Smooth muscle cell (in vitro differentiated cells): Measurements from ENCODE around the gene MAP2K6. TPM values are rescaled to one million over a fixed set of nuclear protein-coding genes. Genes with fewer than 3 reads are reported as not detected.

Experiments used
- DNase-seq: peaks from one replicate; lab custom pipeline; 2025; ENCODE audit not compliant: unreplicated experiment; lab: John Stamatoyannopoulos, UW
- H2AFZ ChIP-seq: fragments of 200-600 bp; sonication (generic); 2 replicates; pipeline ENCODE4 v1.6.0; 2016; ENCODE audit warnings: antibody characterized with exemption, low read depth, mild to moderate bottlenecking
- H3F3A ChIP-seq: fragments of 200-600 bp; sonication (generic); 2 replicates; pipeline ENCODE4 v1.6.0; 2017; ENCODE audit warnings: antibody characterized with exemption, low read depth
- H3K27ac ChIP-seq: fragments of 200-600 bp; sonication (generic); 2 replicates; pipeline ENCODE4 v1.5.1; 2016; ENCODE audit warnings: low read depth, mild to moderate bottlenecking
- H3K27me3 ChIP-seq: fragments of 200-600 bp; sonication (generic); 2 replicates; pipeline ENCODE4 v1.6.1; 2016; ENCODE audit warnings: low read depth, mild to moderate bottlenecking
- H3K36me3 ChIP-seq: fragments of 200-600 bp; sonication (generic); 2 replicates; pipeline ENCODE4 v1.5.1; 2016; ENCODE audit warnings: low read depth
- H3K4me1 ChIP-seq: fragments of 200-600 bp; sonication (generic); 2 replicates; pipeline ENCODE4 v1.5.1; 2016; ENCODE audit warnings: low read depth
- H3K4me2 ChIP-seq: fragments of 200-600 bp; sonication (generic); 2 replicates; pipeline ENCODE4 v1.6.0; 2016; ENCODE audit warnings: mild to moderate bottlenecking
- H3K4me3 ChIP-seq: fragments of 200-600 bp; sonication (generic); 2 replicates; pipeline ENCODE4 v1.5.1; 2016; ENCODE audit warnings: mild to moderate bottlenecking
- H3K79me2 ChIP-seq: fragments of 200-600 bp; sonication (generic); 2 replicates; pipeline ENCODE4 v1.6.0; 2016; ENCODE audit warnings: low read depth, mild to moderate bottlenecking
- H3K9ac ChIP-seq: fragments of 200-600 bp; sonication (generic); 2 replicates; pipeline ENCODE4 v1.6.0; 2016; ENCODE audit warnings: low read depth
- H3K9me3 ChIP-seq: fragments of 200-600 bp; sonication (generic); replicated peaks from 2 replicates; pipeline ENCODE4 v1.5.1; 2016; ENCODE audit warnings: low read depth
- H4K20me1 ChIP-seq: fragments of 200-600 bp; sonication (generic); 2 replicates; pipeline ENCODE4 v1.6.0; 2016; ENCODE audit warnings: low read depth
- WGBS: methylation state at CpG from one replicate; pipeline ENCODE4 v1.1.7; 2016; ENCODE audit warnings: low lambda C conversion rate; 5-methylcytosine and 5-hydroxymethylcytosine counted together
- polyA plus RNA-seq: library from polyadenylated mRNA; unstranded; fragments of >200 nt; fragmentation: Nextera tagmentation; extraction: Ambion mirVana; gene quantifications from 2 replicates; pipeline ENCODE4 v1.2.1, GENCODE V29; 2016
- total RNA-seq: library from RNA; depleted of rRNA; stranded (reverse); fragments of >200 nt; gene quantifications from 2 replicates; pipeline ENCODE4 v1.2.3, GENCODE V29; 2014
- TF ChIP-seq, protein P1 (sequence below): fragments of 200-600 bp; sonication (generic); IDR thresholded peaks from 2 replicates; pipeline ENCODE4 v1.5.1; 2017; ENCODE audit warnings: borderline replicate concordance, mild to moderate bottlenecking, antibody characterized with exemption; ENCODE audit not compliant: insufficient read depth, poor library complexity, severe bottlenecking

Gene MAP2K6
- total and polyA plus RNA-seq, 2 experiments from 2014 or later, result 5.0 to 8.1 TPM

DNA sequence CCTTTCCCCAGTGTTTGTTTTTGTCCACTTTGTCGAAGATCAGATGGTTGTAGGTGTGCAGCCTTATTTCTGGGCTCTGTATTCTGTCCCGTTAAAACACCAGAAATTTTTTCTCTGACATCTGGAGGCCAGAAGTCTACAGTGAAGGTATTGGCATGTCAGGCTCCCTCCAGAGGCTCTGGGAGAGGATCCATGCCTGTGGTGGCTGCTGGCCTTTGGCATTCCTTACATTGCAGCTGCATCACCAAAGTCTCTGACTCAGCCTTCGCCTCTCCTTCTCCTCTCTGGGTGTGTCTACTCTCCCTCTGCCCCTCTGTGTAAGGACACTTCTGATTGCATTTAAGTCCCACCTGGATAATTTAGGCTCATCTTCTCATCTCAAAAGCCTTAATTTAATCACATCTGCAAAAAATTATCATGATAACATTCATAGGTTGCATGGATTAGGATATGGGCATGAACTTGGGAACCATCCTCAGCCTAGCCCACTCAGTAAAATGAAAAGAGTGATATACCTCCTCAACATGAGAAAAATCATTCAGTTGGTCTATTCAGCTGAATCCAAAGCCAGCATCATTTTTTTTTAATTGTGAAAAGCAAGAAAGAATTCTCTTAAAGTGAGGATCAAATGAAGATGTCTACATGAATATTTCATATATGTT is 78.0 kb downstream of the MAP2K6 start:
- Histone ChIP-seq H3K4me3 (no peak overlapping the region), H3K4me1 (peaks cover 10% of the 10 kb centered on the region), H3K36me3 (no peaks in the 10 kb centered on the region), H3K9ac (no peak overlapping the region), H3K27ac (no peak overlapping the region), H3K9me3 (no peaks in the 10 kb centered on the region), H3F3A (no peaks in the 10 kb centered on the region), H4K20me1 (no peaks in the 10 kb centered on the region), H2AFZ (no peak overlapping the region), H3K4me2 (peak overlapping the region; percentile 29), H3K79me2 (no peaks in the 10 kb centered on the region), H3K27me3 (no peaks in the 10 kb centered on the region)
- TF ChIP-seq, protein P1, sequence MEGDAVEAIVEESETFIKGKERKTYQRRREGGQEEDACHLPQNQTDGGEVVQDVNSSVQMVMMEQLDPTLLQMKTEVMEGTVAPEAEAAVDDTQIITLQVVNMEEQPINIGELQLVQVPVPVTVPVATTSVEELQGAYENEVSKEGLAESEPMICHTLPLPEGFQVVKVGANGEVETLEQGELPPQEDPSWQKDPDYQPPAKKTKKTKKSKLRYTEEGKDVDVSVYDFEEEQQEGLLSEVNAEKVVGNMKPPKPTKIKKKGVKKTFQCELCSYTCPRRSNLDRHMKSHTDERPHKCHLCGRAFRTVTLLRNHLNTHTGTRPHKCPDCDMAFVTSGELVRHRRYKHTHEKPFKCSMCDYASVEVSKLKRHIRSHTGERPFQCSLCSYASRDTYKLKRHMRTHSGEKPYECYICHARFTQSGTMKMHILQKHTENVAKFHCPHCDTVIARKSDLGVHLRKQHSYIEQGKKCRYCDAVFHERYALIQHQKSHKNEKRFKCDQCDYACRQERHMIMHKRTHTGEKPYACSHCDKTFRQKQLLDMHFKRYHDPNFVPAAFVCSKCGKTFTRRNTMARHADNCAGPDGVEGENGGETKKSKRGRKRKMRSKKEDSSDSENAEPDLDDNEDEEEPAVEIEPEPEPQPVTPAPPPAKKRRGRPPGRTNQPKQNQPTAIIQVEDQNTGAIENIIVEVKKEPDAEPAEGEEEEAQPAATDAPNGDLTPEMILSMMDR, result no peak
- DNase-seq, result no peak
- 15% methylated on average over 3 of the region's 3 CpGs for WGBS

DNA sequence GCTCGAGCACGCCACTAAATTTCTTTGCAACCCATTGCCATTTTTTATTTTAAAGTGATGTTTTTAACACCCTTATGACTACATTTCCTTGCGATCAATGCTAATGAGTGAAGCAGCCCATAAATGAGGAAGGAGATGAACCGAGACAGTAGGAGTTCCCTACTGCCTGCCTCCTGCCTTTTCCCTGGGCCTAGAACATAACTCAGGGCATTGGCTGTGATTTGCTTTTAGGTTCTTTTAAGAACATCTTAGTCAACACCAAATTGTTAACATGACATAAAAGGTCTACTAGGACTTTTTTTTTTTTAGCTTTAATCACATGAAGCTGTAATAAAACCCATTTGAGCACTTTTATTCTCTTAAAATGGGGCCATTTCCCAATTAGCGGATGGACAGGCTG is 81.3 kb downstream of the MAP2K6 start:
- Histone ChIP-seq H3K4me2 (no peak overlapping the region), H3K79me2 (no peaks in the 10 kb centered on the region), H3K9me3 (no peaks in the 10 kb centered on the region), H3K36me3 (no peaks in the 10 kb centered on the region), H3K27me3 (no peaks in the 10 kb centered on the region), H3K9ac (no peak overlapping the region), H2AFZ (no peak overlapping the region), H4K20me1 (no peaks in the 10 kb centered on the region), H3F3A (no peaks in the 10 kb centered on the region), H3K4me3 (no peak overlapping the region), H3K27ac (no peak overlapping the region), H3K4me1 (no peaks in the 10 kb centered on the region)
- 94% methylated on average over 5 of the region's 5 CpGs for WGBS
- TF ChIP-seq, protein P1, result no peak
- no peak for DNase-seq

DNA sequence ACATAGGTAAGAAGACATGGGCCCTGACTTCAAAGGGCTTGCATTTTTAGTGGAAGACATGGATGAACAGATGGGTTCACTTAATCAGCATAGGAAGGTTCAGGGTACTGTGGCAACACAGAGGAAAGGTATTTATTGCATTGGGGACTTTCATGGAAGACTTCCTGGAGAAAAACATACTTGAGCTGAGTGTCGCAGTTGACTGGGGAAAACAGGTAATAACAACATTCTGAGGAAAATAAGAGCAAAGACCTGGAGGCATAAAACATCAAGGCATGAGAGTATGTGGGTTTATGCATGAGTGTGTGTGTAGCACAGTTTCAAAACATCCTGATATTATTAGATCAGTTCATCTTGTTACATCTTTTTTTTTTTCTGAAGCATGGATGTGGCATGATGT is 82.7 kb downstream of the MAP2K6 start:
- Histone ChIP-seq H3K79me2 (no peaks in the 10 kb centered on the region), H2AFZ (no peak overlapping the region), H3K27ac (no peak overlapping the region), H4K20me1 (no peaks in the 10 kb centered on the region), H3K9me3 (no peaks in the 10 kb centered on the region), H3K36me3 (no peaks in the 10 kb centered on the region), H3K4me3 (no peak overlapping the region), H3F3A (no peaks in the 10 kb centered on the region), H3K4me2 (no peak overlapping the region), H3K4me1 (peaks cover 5% of the 10 kb centered on the region), H3K27me3 (no peaks in the 10 kb centered on the region), H3K9ac (no peak overlapping the region)
- DNase-seq, result no peak
- 83% methylated on average over 1 of the region's 1 CpG for WGBS
- TF ChIP-seq, protein P1, result no peak

DNA sequence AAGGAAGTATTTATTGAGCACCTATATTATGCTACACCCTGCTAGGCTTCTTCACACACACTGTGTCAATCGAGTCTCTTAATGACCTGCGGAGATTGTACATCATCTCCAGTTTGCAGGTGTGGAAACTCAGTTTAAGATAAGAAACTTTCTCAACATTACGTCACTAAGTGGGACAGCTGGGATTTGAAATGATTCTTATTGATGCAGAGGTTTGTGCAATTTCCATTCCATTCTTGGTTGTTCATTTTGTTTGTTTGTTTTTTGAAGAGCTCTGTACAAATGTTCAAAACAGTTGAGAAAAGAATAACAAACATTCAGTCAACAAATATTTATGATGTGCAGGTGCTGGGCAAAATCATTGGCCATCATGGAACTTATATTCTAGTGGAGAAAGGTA is 84.8 kb downstream of the MAP2K6 start:
- Histone ChIP-seq H3K4me3 (no peak overlapping the region), H3K36me3 (no peaks in the 10 kb centered on the region), H2AFZ (no peak overlapping the region), H3K4me2 (no peak overlapping the region), H3K27me3 (no peaks in the 10 kb centered on the region), H3K9me3 (no peaks in the 10 kb centered on the region), H3F3A (no peaks in the 10 kb centered on the region), H3K79me2 (no peaks in the 10 kb centered on the region), H3K27ac (no peak overlapping the region), H4K20me1 (no peaks in the 10 kb centered on the region), H3K4me1 (peaks cover 8% of the 10 kb centered on the region), H3K9ac (no peak overlapping the region)
- DNase-seq, result no peak
- 93% methylated on average over 3 of the region's 3 CpGs for WGBS
- TF ChIP-seq, protein P1, result no peak
